Measurements from ENCODE around the gene FAM184A. TPM values are rescaled to one million over a fixed set of nuclear protein-coding genes. Genes with fewer than 3 reads are reported as not detected.

FAM184A gene
- total RNA-seq, 2 experiments from 2014 or later = not detected

GRCh38 chr6:119113961-119114360 lies 35.5 kb upstream of the FAM184A start:
- Histone ChIP-seq H3K9me2 (ENCODE audit: insufficient read depth, low read length) (no peaks in the 10 kb centered on the region), H3K4me3 (ENCODE audit: low read depth, low read length, poor library complexity, severe bottlenecking) (no peak overlapping the region), H3K4me2 (ENCODE audit: low read length) (no peak overlapping the region), H3K79me2 (ENCODE audit: insufficient read depth, low read depth, low read length) (no peaks in the 10 kb centered on the region), H4K20me1 (ENCODE audit: insufficient read depth, low read length) (no peaks in the 10 kb centered on the region), H3K27ac (ENCODE audit: low read depth, low read length, poor library complexity, severe bottlenecking) (no peak overlapping the region), H3K36me3 (ENCODE audit: insufficient read depth, low read length) (no peaks in the 10 kb centered on the region), H3K9me3 (ENCODE audit: low read length) (no peaks in the 10 kb centered on the region), H3K4me1 (ENCODE audit: insufficient read depth, low read length, poor library complexity, severe bottlenecking) (no peaks in the 10 kb centered on the region), H2AFZ (ENCODE audit: low read length) (no peak overlapping the region)
- ChIA-PET CTCF (ENCODE audit: unreplicated experiment) (no interaction called here), POLR2A (no interaction called here)
- TF ChIP-seq EZH2phosphoT487 (IDR thresholded peaks at IDR 0.05; ENCODE audit: borderline replicate concordance, low read depth, low read length) (no peak), CTCF (conservative IDR thresholded peaks at IDR 0.05; ENCODE audit: low read length) (no peak)
- no peak for DNase-seq (ENCODE audit: low spot score)
- intact Hi-C loops (cut with micrococcal nuclease; ENCODE audit: unreplicated experiment) = loop anchor here (5.0 kb wide), 2 partner anchors 317 to 547 kb away; no protein-coding TSS in a partner anchor
- no TSS peak for BruUV-seq (replicated peaks)

GRCh38 chr6:119112812-119113530 lies 34.5 kb upstream of the FAM184A start:
- DNase-seq (ENCODE audit: low spot score) = no peak
- no peaks in the 10 kb centered on the region for H4K20me1 ChIP-seq (ENCODE audit: insufficient read depth, low read length)
- H3K4me2 ChIP-seq (ENCODE audit: low read length) = no peak overlapping the region
- ChIA-PET CTCF (ENCODE audit: unreplicated experiment) (no interaction called here), POLR2A (no interaction called here)
- no peaks in the 10 kb centered on the region for H3K9me2 ChIP-seq (ENCODE audit: insufficient read depth, low read length)
- intact Hi-C loops (cut with micrococcal nuclease; ENCODE audit: unreplicated experiment) = loop anchor here (5.0 kb wide), 2 partner anchors 316 to 546 kb away; no protein-coding TSS in a partner anchor
- no peaks in the 10 kb centered on the region for H3K79me2 ChIP-seq (ENCODE audit: insufficient read depth, low read depth, low read length)
- H3K9me3 ChIP-seq (ENCODE audit: low read length) = no peaks in the 10 kb centered on the region
- no TSS peak for BruUV-seq (replicated peaks)
- no peak overlapping the region for H3K4me3 ChIP-seq (ENCODE audit: low read depth, low read length, poor library complexity, severe bottlenecking)
- no peak overlapping the region for H3K27ac ChIP-seq (ENCODE audit: low read depth, low read length, poor library complexity, severe bottlenecking)
- no peaks in the 10 kb centered on the region for H3K36me3 ChIP-seq (ENCODE audit: insufficient read depth, low read length)
- no peak for TF ChIP-seq CTCF (conservative IDR thresholded peaks at IDR 0.05; ENCODE audit: low read length)
- TF ChIP-seq EZH2phosphoT487 (IDR thresholded peaks at IDR 0.05; ENCODE audit: borderline replicate concordance, low read depth, low read length) = no peak
- no peaks in the 10 kb centered on the region for H3K4me1 ChIP-seq (ENCODE audit: insufficient read depth, low read length, poor library complexity, severe bottlenecking)
- no peak overlapping the region for H2AFZ ChIP-seq (ENCODE audit: low read length)

All from OCI-LY7 (cell line).